CMK (cell line): ENCODE results near the gene MTHFS.
"Not testable (repeated sequence)": the region's sequence is repeated elsewhere in the genome, so short reads cannot be mapped to it uniquely, and the experiment has no call there.

Experiments used
- DNase-seq: peaks from one replicate; pipeline ENCODE4 v3.0.0-alpha.2; 2010; ENCODE audit warnings: low read depth

Gene MTHFS

DNA sequence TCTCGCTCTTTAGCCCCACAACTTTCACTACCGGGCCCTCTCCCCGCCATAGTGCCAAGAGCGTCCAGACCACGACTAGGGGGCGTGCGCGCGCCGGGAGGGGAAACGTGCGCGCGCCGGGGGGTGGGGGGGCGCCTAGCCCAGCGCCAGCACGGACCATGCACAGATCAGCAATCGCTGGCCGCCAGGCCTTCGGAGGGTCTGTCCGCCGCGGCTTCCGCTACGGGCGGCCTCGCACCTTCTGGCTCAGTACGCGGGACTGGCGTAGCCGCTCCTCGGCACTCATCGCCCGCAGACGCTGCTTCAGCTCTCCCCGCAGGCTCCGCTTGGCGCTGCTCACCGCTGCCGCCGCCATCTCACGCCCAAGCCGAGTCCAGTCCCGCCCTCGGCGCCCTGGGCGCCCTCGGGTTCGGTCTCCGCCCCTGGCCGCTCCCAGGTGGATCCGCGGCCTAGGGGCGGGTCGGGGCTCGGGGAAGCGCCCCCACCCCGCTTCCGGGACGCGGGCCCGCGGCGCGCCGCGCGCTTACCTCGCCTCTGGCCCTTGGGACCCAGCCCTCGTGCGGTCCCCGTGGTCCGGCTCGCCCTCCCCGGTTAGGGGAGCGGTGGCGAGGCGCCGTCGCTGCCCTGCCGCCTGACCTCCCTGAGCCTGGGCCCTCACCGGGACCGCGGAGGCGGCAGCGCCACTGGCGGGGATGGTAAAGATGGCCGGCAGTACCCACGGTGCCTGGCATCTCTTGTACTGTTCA is at the start of gene MTHFS:
MTHFS (minus strand) TSS at position 381 of the 746 bp plus-strand sequence; CDS start at position 355, 26 bp downstream.
- DNase-seq = peak; percentile 84

DNA sequence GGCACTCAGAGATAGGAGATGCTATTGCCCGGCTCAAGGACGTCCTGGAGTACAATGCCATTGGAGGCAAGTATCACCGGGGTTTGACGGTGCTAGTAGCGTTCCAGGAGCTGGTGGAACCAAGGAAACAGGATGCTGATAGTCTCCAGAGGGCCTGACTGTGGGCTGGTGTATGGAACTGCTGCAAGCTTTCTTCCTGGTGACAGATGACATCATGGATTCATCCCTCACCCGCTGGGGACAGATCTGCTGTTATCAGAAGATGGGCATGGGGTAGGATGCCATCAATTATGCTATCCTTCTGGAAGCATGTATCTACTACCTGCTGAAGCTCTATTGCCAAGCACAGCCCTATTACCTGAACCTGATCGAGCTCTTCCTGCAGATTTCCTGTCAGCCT is 47.8 kb upstream of the MTHFS start:
- no peak for DNase-seq

DNA sequence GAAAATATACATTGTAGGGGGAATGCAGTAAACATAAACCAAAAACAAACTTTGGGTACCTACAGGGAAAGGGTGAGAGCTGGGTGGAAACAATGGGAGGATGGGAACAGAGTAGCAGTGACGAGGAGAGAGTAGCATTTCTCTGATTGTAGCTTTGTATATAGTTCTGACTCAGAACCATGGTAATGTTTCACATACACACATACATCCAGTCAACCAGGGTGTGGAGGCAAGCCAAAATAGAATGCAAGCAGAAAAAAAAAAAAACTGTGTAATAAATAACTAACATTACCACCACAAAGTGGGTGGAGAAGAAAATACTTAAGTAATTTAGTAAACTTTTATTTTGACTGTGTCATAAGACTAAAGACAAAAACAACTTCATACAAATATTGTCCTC is 47.0 kb upstream of the MTHFS start:
- no peak for DNase-seq

DNA sequence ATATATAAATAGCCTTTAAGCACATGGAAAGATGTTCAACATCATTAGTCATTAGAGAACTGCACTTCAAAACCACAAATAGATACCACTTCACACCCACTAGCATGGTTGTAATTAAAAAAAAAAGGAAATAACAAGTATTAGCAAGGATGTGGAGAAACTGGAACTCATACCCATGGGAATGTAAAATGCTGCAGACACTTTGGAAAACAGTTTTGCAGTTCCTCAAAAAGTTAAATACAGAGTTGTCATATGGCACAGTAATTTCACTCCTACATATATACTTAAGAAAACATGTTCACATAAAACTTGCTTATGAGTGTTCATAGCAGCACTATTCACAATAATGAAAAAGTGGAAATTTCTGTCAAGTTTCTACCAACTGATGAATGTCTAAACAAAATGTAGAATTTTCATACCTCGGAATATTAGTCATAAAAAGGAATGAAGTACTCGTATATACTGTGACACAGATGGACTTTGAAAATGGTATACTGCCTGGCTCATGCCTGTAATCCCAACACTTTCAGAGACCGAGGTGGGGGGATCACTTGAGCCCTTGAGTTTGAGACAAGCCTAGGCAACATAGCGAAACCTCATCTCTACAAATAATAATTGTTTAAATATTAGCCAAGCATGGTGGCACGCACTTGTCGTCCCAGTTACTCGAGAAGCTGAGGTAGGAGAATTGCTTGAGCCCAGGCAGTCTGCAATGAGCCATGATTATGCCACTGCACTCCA is 46.1 kb upstream of the MTHFS start:
- no peak for DNase-seq

DNA sequence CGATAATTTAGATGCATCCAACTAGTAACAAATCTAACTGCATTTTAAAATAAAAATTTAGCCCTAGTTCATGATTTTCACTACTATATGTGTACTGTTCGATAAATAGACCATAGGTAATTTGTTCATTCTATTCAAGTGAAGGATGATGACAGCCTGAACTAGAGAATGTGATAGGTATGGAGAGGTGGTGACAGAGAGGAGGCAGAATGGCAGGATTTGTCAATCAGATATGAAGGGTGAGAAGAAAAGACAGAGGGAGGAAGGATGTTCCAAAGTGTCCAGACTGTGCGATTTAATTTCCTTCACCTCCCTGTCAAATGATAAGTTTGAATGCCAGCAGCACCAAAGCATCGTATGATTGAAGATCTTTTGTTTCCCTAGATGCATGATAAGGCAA is 42.6 kb upstream of the MTHFS start:
- no peak for DNase-seq

DNA sequence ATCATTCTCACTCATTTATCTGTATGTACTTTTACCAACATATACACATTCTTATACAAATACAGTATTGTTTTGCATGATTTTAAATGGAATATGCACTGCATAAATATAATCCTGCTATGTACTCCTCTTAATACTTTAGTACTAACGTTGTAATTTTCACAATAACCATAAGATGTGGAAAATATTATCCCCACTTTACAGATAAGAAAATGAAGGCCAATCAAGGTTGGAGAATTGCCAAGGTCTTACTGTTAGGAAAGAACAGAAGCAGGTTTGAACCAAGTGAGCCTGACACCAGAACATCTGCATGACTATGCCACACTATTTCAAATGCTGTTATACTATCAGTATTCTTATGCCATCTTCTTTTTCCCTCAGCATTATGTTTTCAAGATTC is 41.3 kb upstream of the MTHFS start:
- DNase-seq = no peak

DNA sequence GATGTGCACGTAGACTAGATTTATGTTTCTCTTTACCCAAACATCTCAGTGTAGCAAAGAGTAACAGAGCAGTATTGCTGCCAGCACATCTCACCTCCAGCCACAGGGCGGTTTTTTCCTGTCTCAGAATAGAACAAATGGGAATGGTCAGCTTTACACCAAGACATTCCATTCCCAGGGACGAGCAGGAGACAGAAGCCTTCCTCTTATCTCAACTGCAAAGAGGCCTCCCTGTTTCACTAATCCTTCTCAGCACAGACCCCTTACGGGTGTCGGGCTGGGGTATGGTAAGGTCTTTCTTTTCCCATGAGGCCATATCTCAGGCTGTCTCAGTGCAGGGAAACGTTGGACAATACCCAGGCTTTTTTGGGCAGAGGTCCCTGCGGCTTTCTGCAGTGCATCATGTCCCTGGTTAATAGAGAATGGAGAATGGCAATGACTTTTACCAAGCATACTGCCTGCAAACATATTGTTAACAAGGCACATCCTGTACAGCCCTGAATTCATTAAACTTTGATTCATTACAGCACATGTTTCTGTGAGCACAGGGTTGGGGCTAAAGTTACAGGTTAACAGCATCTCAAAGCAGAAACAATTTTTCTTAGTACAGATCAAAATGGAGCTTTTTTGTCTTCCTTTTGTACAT is 38.9 kb upstream of the MTHFS start:
- not testable (repeated sequence) for DNase-seq

DNA sequence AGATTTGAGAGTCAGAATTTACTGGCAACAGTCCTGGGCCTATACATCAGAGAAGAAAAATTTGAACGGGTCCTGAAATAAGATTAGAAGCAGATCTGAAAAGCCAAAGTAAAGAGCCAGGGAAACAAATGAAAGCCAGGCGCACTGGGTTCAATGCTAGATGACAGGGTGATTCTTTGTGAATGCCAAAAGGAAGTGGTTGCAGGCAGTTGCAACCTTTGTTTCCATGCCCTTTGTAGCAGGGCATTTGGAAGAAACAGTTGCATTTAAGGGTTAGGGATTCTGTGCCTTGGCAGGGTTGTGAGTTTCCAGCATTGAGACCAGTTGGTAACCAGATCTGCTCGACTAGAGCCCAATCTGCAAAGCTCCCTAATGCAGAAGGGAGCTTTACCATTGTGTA is 36.4 kb upstream of the MTHFS start:
- DNase-seq = no peak

DNA sequence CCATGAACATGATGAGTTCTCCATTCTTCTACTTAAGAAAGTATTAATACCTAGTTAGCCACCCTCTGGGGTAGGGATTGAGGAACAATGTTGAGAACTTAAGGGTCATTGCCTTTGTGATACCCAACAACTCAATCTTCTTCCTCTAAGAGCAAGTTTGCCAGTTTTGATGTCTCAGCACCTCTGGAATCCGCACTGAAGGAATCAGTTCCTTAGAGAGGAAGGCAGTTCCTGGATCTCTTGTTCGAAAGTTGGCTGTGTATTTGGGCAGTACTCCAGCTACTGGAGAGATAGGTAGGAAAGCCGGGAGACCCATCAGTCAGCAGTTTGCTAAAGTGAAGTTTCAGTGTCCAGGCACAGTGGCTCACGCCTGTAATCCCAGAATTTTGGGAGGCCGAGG is 35.6 kb upstream of the MTHFS start:
- DNase-seq = no peak

DNA sequence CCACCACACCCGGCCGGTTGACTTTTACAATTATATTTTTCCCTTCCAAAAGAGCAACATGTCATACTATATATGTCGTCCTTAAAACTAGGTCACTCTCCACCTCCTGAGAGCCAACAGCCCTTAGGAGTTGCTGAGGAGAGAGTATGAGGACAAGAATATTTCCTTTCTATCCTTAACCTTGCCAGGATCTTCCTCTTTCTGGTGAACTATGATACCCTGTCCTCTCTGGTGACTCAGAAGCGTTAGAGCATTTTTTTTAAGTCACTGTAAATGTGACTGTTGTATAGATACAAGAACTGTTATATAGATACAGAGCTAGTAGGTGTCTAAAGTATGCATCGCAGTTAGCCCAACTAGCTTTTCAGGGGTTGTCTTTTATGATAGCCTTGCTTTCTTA is 33.7 kb upstream of the MTHFS start:
- DNase-seq = no peak

DNA sequence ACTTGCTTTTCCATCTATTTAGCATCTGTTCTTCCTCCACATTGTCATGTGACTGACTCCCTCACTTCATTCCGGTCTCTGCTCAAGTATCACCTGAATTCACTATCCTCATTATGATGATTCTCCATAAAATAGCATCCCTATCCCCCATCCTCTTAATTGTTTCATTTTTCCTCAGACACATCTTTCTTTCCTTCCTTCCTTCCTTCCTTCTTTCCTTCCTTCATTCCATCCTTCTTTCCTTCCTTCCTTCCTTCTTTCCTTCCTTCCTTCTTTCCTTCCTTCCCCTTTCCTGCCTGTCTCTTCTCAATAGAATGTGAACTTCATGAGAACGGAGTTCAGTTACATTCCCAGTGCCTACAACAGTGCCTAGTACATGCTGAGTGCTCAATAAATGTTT is 32.6 kb upstream of the MTHFS start:
- DNase-seq = no peak

DNA sequence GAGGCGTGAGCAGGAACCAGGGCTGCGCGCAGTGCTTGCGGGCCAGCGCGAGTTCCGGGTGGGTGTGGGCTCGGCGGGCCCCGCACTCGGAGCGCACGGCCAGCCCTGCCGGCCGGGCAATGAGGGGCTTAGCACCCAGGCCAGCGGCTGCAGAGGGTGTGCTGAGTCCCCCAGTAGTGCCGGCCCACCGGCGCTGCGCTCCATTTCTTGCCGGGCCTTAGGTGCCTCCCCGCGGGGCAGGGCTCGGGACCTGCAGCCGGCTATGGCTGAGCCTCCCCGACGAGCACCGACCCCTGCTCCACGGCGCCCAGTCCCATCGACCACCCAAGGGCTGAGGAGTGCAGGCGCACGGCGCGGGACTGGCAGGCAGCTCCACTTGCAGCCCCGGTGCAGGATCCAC is 29.3 kb upstream of the MTHFS start:
- DNase-seq = not testable (repeated sequence)

DNA sequence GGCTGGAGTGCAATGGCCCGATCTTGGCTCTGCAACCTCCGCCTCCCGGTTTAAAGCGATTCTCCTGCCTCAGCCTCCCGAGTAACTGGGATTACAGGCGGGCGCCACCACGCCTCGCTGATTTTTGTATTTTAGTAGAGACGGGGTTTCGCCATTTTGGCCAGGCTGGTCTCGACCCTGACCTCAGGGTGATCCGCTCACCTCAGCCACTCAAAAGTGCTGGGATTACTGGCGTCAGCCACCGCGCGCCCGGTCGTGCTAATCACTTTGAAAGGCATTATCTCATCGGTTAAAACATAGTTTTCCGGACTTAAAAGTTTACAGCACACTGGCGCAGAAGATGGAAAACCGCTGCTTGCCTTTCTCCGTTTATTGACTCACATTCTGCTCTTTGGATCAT is 27.6 kb upstream of the MTHFS start:
- DNase-seq = no peak

DNA sequence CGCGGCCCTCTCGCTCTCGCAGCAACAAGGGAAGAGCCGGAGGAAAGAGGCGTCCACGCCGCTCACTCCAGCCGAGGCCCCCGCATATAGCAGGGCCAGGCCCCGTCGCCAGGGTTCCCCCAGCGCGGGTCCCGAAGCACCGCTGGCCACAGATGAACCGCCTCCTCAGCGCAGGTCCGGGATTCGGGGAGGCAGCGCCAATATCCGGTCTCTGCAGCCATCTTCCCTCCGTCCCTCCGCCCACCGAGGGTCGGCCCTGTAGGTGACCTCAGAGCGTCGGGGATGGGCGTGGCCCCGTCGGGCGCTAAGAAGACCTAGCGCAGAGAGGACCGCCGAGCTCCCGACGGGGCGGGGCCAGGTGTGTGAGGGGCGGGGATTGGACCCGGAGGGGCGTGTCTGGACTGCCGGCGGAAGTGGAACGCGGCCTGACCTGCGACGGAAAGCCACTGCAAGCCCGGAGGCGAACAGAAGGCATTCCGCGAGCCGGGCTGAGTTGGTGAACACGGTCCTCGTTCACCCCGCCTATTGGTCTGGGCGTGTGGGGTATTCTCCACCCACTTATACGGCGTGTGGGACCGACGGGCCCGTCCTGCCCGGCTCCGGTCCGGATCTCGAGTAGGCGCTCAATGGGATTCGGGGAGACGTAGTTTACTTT is 26.8 kb upstream of the MTHFS start:
- DNase-seq = peak; percentile 98

DNA sequence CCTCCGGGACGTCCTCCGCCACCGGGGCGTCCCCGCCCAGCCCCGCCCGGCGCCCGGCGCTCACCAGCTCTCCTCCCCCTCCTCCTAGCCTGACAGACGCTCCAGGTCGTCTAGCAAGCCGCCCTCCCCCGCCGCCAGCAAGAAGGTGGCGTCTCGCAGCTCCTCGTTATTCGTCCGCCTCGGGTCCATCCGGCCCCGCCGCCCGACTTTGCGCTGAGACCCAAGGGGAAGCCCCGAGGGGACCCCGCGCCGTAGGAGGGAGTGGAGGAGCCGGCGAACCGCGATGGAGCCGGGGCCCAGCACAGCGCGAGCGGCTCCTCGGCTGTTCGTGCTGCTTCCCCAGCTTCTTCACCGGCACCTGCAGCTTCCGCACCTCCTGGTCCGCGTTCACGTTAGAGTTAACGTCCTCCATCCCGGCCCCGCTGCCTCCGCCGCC is 26.3 kb upstream of the MTHFS start:
- DNase-seq = peak; percentile 41

DNA sequence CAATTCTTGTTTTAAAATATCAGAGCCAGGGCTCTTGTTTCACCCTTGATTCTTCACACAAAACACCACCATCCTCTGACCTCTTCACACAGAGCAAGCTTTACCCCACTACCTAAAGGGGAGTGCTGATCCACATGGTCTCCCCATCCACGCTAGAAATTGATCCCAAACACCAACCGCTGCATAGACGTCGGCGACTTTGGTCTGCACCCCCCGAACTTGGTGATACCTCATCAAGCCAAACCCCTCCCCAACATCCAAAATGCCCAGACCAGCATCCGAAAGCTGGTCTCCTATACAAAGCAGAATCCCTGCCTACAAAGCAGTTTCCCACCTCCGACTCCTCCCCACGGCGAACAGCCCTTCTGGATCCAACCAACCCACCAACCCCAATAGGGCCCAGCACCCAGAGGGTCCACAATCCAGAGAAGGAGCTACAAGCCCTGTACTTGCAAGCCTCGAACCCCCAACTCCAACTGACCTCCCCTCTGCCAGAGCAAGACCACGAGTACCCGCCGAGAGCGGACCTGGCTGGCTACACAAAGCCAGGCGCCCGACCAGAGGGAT is 25.8 kb upstream of the MTHFS start:
- DNase-seq = no peak

DNA sequence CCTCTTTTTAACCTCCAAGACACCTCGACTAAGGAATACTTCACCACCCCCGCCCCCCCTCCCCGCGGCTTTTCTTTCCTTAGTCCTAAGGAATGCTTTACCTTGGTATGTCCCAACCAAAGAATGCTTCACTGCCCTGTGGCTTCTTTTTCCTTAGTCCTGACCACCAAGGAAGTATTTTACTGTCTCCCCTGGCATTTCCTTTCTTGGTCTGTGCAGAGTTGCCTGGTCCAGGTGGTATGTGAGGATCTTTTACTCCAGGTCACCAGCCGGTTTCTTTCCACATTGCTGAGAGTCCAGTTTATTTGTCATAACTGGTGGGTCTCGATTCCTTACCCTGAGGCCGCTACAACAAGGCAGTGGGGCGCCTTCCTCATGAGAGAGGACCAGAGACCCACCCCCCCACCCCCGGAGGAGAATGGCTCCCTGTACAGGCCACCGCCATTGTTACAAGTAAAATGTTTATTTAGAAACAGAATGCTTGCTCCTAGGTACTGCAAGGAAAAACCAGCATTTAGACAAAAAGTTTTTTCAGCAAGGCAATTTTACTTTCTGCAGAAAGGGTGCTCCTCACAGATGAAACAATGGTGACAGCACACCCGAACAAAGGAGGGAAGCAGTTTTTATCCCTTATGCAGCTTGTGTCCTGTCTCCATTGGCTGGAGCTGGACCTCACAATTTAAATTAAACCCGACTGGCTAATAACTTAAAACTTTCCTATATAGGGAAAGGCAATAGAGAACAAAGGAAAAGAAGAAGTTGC is 23.1 kb upstream of the MTHFS start:
- no peak for DNase-seq

DNA sequence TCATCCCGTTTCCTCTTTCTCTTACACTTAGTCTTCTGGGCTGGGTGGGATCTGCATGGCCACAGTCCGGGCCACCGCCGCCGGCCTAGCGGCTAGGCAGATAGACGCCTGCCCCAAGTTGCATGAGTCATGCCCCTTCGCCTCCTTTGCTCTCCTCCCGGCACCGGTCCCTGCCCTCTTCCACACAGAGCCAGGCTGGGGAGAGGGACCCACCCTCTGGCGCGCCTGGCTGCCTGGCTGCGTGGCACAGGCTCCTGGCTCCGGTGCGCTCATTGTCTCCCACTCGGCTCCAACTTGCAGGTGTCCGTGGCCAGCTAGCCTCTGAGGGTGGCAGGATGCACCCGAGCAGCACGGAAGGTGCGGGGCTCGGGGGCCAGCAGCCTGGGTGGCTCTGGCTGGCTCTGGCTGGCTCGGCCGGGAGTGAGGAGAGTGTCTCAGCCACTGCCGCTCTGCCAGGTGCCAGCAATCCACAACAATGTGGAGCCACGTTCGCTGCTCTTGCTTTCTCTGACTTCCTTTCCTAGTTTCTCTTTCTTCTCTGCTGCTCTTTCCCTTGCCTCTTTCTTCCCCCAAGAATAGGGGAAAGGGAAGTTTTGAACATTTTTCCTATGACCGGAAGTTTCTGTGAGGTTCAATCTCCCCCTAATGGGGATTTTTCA is 22.4 kb upstream of the MTHFS start:
- no peak for DNase-seq

DNA sequence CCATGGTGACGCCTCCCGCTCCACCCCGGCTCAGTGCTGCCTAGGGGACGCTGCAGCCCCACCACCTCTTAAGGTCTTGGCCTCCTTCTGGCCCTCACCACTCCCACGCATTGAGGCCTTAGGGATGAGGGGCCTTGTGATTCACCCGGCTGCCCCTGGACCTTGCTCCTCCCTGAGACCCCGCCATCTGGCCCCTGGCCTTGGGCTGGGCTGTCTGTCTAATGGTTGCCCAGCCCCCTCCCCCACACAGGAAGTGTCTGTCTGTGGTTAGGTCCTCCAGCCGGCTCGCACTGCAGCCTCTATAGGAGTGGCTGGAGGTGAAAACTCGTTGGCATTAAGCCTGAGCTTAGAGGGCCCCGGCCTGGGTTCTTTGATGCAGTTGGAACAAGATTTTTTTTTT is 21.5 kb upstream of the MTHFS start:
- no peak for DNase-seq

DNA sequence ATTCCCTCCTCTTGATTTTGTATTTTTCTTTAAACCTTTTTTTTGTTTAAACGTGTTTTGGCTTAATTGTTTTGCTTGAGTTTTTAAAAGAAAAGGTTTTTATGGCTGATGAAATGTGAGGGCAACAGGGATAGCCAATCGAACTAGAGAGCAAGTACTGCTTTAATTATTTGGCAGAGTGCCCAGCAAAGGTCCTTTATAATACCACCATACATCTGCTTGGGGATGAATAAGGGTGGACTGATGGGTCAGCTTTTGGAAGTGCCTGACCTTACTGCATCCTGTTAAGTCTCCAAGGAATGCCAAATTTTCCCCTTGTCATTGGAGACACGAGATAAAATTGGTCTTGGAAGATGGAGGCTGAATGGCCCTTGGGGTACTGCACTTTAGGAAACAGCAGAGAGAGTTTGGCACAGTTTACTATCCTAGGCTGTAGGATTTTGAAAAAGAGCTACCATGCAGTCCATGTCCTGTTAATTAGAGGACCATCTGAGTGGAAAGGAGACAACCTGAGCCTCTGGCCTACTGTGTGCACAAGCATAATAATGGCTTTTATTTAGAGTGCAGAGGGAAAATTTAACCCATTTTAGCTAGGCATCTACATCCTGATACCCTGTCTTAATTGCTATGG is 19.8 kb upstream of the MTHFS start:
- no peak for DNase-seq
